WTC11 (cell line): ENCODE results near the gene COL25A1. TPM values are rescaled to one million over a fixed set of nuclear protein-coding genes. Genes with fewer than 3 reads are reported as not detected.

Experiments used
- ATAC-seq: fragments of 200-7000 bp; cut with Tn5 transposase; 2 replicates; pipeline ENCODE4 v1.10.0; 2021; ENCODE audit warnings: mild to moderate bottlenecking, moderate library complexity
- CTCF ChIA-PET: fragments of 300-600 bp; sonication (Branson Sonifier 250); formaldehyde crosslinking; loops from one replicate; lab custom pipeline; 2021; ENCODE audit warnings: antibody characterized with exemption; lab: Charles Lee
- POLR2A ChIA-PET: fragments of 350-600 bp; sonication (Branson Sonifier 250); formaldehyde crosslinking; loops from one replicate; lab custom pipeline; 2021; ENCODE audit warnings: antibody characterized with exemption; lab: Charles Lee
- DNase-seq: peaks from one replicate; pipeline ENCODE4 v3.0.0; 2021; ENCODE audit warnings: low spot score
- H3K27ac Mint-ChIP-seq: 2 replicates; pipeline ENCODE4 v1.8.0; 2021; ENCODE audit warnings: mixed read lengths
- H3K27me3 Mint-ChIP-seq: 2 replicates; pipeline ENCODE4 v1.8.0; 2021; ENCODE audit warnings: low read depth, mild to moderate bottlenecking, moderate library complexity, mixed read lengths
- H3K36me3 Mint-ChIP-seq: 2 replicates; pipeline ENCODE4 v1.8.0; 2021; ENCODE audit warnings: mixed read lengths
- H3K4me1 Mint-ChIP-seq: 2 replicates; pipeline ENCODE4 v1.8.0; 2022; ENCODE audit warnings: mixed read lengths
- H3K4me3 Mint-ChIP-seq: 2 replicates; pipeline ENCODE4 v1.8.0; 2021; ENCODE audit warnings: mild to moderate bottlenecking, moderate library complexity, mixed read lengths
- H3K9me3 Mint-ChIP-seq: 2 replicates; pipeline ENCODE4 v1.8.0; 2021; ENCODE audit warnings: mixed read lengths
- ATF1 ChIP-seq: sonication (generic); formaldehyde crosslinking; IDR thresholded peaks from 2 replicates; pipeline ENCODE4 v1.8.1; 2023; ENCODE audit warnings: mild to moderate bottlenecking, moderate library complexity, missing genetic modification reagents
- CREM ChIP-seq: sonication (generic); formaldehyde crosslinking; IDR thresholded peaks from 2 replicates; pipeline ENCODE4 v1.8.1; 2022; ENCODE audit warnings: mild to moderate bottlenecking, missing genetic modification reagents, moderate library complexity
- ETV6 ChIP-seq: sonication (generic); formaldehyde crosslinking; IDR thresholded peaks from 2 replicates; pipeline ENCODE4 v1.8.1; 2022; ENCODE audit warnings: mild to moderate bottlenecking, missing genetic modification reagents
- GABPB1 ChIP-seq: sonication (generic); formaldehyde crosslinking; IDR thresholded peaks from 2 replicates; pipeline ENCODE4 v1.8.1; 2023; ENCODE audit warnings: mild to moderate bottlenecking, missing genetic modification reagents
- HMGA2 ChIP-seq: fragments of 250-450 bp; sonication (Bioruptor Pico); IDR thresholded peaks from 2 replicates; pipeline ENCODE4 v1.4.0; 2021; ENCODE audit warnings: mild to moderate bottlenecking, moderate library complexity
- JAZF1 ChIP-seq: fragments of 250-450 bp; sonication (Bioruptor Pico); IDR thresholded peaks from 2 replicates; pipeline ENCODE4 v1.9.0; 2021; ENCODE audit warnings: moderate library complexity, mild to moderate bottlenecking, inconsistent platforms
- OVOL2 ChIP-seq: fragments of 250-450 bp; sonication (Bioruptor Pico); IDR thresholded peaks from 2 replicates; pipeline ENCODE4 v1.9.0; 2021; ENCODE audit warnings: mild to moderate bottlenecking, borderline replicate concordance
- RORB ChIP-seq: fragments of 250-450 bp; sonication (Bioruptor Pico); IDR thresholded peaks from 2 replicates; pipeline ENCODE4 v1.9.0; 2021; ENCODE audit warnings: mild to moderate bottlenecking
- SOX15 ChIP-seq: fragments of 250-450 bp; sonication (Bioruptor Pico); IDR thresholded peaks from 2 replicates; pipeline ENCODE4 v1.9.0; 2021; ENCODE audit warnings: mild to moderate bottlenecking
- TEAD1 ChIP-seq: sonication (generic); formaldehyde crosslinking; IDR thresholded peaks from 2 replicates; pipeline ENCODE4 v1.8.0; 2022; ENCODE audit warnings: mild to moderate bottlenecking, missing genetic modification reagents
- TP53 ChIP-seq: sonication (generic); formaldehyde crosslinking; IDR thresholded peaks from 2 replicates; pipeline ENCODE4 v1.8.1; 2023; ENCODE audit warnings: mild to moderate bottlenecking, missing genetic modification reagents
- ZNF219 ChIP-seq: sonication (generic); formaldehyde crosslinking; IDR thresholded peaks from 2 replicates; pipeline ENCODE4 v1.8.0; 2023; ENCODE audit warnings: missing genetic modification reagents, mild to moderate bottlenecking, borderline replicate concordance
- ZNF232 ChIP-seq: sonication (generic); formaldehyde crosslinking; IDR thresholded peaks from 2 replicates; pipeline ENCODE4 v1.8.0; 2022; ENCODE audit warnings: mild to moderate bottlenecking, missing genetic modification reagents
- ZNF317 ChIP-seq: sonication (generic); formaldehyde crosslinking; IDR thresholded peaks from 2 replicates; pipeline ENCODE4 v1.8.1; 2023; ENCODE audit warnings: low read depth, mild to moderate bottlenecking, moderate library complexity, missing genetic modification reagents, borderline replicate concordance
- total RNA-seq: library from RNA; stranded (reverse); gene quantifications from 3 replicates; pipeline ENCODE4 v1.2.3, GENCODE V29; 2021
- TF ChIP-seq, protein P1 (sequence below): sonication (generic); formaldehyde crosslinking; IDR thresholded peaks from 2 replicates; pipeline ENCODE4 v1.8.1; 2022; ENCODE audit warnings: missing genetic modification reagents, borderline replicate concordance
- TF ChIP-seq, protein P2 (sequence below): fragments of 200-600 bp; IDR thresholded peaks from 2 replicates; pipeline ENCODE4 v1.8.0; 2022; ENCODE audit warnings: antibody characterized with exemption
- TF ChIP-seq, protein P3 (sequence below): sonication (generic); formaldehyde crosslinking; IDR thresholded peaks from 2 replicates; pipeline ENCODE4 v1.8.1; 2023; ENCODE audit warnings: mild to moderate bottlenecking, moderate library complexity, missing genetic modification reagents
- TF ChIP-seq, protein P4 (sequence below): sonication (generic); formaldehyde crosslinking; IDR thresholded peaks from 2 replicates; pipeline ENCODE4 v1.8.1; 2023; ENCODE audit warnings: mild to moderate bottlenecking, missing genetic modification reagents, moderate library complexity
- TF ChIP-seq, protein P5 (sequence below): sonication (generic); formaldehyde crosslinking; IDR thresholded peaks from 2 replicates; pipeline ENCODE4 v1.8.0; 2023; ENCODE audit warnings: mild to moderate bottlenecking, missing genetic modification reagents
- TF ChIP-seq, protein P6 (sequence below): sonication (generic); formaldehyde crosslinking; IDR thresholded peaks from 2 replicates; pipeline ENCODE4 v1.8.1; 2022; ENCODE audit warnings: low read depth, mild to moderate bottlenecking, moderate library complexity, missing genetic modification reagents, borderline replicate concordance
- TF ChIP-seq, protein P7 (sequence below): sonication (generic); formaldehyde crosslinking; conservative IDR thresholded peaks from 2 replicates; pipeline ENCODE4 v1.8.1; 2023; ENCODE audit warnings: mild to moderate bottlenecking, low read depth, missing genetic modification reagents, moderate library complexity

COL25A1 gene
- total RNA-seq, 1 experiment from 2014 or later, result 6.6 TPM

DNA sequence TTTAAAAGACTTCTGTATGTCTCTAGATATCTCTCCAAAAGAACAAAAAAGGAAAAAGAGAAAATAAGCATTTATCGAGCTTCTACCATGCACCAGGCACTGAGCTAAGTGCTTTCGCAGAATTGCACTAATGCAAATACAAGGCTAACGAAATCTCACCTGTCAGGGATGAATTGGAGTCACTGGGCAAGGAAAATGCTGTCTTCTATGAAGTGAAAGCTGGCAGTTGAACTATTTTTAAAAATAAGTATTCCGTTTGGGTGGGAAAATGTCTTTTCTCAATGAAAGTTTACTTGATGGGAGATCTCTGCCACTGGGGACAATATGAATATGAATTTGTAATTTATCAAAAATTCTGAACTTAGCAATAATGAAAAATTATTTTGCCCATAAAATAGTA, 47.6 kb downstream of the COL25A1 start:
- ATAC-seq (no peak), DNase-seq (no peak)
- H3K27me3 Mint-ChIP-seq, result no peaks in the 10 kb centered on the region
- H3K27ac Mint-ChIP-seq, result no peak overlapping the region
- no peak overlapping the region for H3K4me3 Mint-ChIP-seq
- H3K36me3 Mint-ChIP-seq, result no peaks in the 10 kb centered on the region
- no peaks in the 10 kb centered on the region for H3K4me1 Mint-ChIP-seq
- no peak for TF ChIP-seq SOX15
- TF ChIP-seq, protein P1, sequence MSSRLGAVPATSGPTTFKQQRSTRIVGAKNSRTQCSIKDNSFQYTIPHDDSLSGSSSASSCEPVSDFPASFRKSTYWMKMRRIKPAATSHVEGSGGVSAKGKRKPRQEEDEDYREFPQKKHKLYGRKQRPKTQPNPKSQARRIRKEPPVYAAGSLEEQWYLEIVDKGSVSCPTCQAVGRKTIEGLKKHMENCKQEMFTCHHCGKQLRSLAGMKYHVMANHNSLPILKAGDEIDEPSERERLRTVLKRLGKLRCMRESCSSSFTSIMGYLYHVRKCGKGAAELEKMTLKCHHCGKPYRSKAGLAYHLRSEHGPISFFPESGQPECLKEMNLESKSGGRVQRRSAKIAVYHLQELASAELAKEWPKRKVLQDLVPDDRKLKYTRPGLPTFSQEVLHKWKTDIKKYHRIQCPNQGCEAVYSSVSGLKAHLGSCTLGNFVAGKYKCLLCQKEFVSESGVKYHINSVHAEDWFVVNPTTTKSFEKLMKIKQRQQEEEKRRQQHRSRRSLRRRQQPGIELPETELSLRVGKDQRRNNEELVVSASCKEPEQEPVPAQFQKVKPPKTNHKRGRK (CRISPR knock-in tag), result no peak
- TF ChIP-seq, protein P2, sequence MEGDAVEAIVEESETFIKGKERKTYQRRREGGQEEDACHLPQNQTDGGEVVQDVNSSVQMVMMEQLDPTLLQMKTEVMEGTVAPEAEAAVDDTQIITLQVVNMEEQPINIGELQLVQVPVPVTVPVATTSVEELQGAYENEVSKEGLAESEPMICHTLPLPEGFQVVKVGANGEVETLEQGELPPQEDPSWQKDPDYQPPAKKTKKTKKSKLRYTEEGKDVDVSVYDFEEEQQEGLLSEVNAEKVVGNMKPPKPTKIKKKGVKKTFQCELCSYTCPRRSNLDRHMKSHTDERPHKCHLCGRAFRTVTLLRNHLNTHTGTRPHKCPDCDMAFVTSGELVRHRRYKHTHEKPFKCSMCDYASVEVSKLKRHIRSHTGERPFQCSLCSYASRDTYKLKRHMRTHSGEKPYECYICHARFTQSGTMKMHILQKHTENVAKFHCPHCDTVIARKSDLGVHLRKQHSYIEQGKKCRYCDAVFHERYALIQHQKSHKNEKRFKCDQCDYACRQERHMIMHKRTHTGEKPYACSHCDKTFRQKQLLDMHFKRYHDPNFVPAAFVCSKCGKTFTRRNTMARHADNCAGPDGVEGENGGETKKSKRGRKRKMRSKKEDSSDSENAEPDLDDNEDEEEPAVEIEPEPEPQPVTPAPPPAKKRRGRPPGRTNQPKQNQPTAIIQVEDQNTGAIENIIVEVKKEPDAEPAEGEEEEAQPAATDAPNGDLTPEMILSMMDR, result no peak
- TF ChIP-seq, protein P3, sequence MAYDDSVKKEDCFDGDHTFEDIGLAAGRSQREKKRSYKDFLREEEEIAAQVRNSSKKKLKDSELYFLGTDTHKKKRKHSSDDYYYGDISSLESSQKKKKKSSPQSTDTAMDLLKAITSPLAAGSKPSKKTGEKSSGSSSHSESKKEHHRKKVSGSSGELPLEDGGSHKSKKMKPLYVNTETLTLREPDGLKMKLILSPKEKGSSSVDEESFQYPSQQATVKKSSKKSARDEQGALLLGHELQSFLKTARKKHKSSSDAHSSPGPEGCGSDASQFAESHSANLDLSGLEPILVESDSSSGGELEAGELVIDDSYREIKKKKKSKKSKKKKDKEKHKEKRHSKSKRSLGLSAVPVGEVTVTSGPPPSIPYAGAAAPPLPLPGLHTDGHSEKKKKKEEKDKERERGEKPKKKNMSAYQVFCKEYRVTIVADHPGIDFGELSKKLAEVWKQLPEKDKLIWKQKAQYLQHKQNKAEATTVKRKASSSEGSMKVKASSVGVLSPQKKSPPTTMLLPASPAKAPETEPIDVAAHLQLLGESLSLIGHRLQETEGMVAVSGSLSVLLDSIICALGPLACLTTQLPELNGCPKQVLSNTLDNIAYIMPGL (CRISPR knock-in tag), result no peak
- no peak for TF ChIP-seq ETV6
- POLR2A ChIA-PET, result interaction anchor here (0.6 kb wide), 1 partner anchor 157 kb away, joined by 6 read pairs; no protein-coding TSS in a partner anchor
- CTCF ChIA-PET, result no interaction called here
- no peaks in the 10 kb centered on the region for H3K9me3 Mint-ChIP-seq

DNA sequence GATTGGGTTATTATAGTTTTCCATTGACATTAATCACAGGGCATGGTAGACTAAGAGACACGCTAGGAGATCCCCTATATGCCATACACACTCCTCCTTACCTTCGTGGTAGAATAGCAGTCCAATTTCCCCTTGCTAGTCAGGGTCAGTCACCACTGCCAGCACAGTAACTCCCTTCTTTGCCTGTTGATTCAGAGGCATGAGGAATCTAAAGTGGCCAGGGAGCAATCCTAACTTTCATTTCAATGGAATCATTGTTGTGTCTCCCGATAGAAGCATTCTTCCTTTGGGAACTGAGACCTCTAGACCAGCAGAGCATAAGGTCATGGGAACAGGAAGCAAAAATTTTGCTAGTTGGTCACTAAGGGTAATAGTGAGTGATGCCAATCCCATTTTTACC, 51.1 kb downstream of the COL25A1 start:
- DNase-seq (no peak), ATAC-seq (no peak)
- no peaks in the 10 kb centered on the region for H3K36me3 Mint-ChIP-seq
- no peak overlapping the region for H3K4me3 Mint-ChIP-seq
- POLR2A ChIA-PET, result no interaction called here
- H3K4me1 Mint-ChIP-seq, result no peaks in the 10 kb centered on the region
- H3K9me3 Mint-ChIP-seq, result no peaks in the 10 kb centered on the region
- H3K27me3 Mint-ChIP-seq, result no peaks in the 10 kb centered on the region
- CTCF ChIA-PET, result no interaction called here
- no peak overlapping the region for H3K27ac Mint-ChIP-seq
- no peak for TF ChIP-seq HMGA2 (CRISPR knock-in tag)
- no peak for TF ChIP-seq JAZF1 (CRISPR knock-in tag)
- TF ChIP-seq RORB (CRISPR knock-in tag), result no peak
- TF ChIP-seq GABPB1 (CRISPR knock-in tag), result no peak
- TF ChIP-seq, protein P2, result no peak
- TF ChIP-seq TP53 (CRISPR knock-in tag), result no peak
- TF ChIP-seq, protein P4, sequence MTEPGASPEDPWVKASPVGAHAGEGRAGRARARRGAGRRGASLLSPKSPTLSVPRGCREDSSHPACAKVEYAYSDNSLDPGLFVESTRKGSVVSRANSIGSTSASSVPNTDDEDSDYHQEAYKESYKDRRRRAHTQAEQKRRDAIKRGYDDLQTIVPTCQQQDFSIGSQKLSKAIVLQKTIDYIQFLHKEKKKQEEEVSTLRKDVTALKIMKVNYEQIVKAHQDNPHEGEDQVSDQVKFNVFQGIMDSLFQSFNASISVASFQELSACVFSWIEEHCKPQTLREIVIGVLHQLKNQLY (CRISPR knock-in tag), result no peak
- TF ChIP-seq, protein P5, sequence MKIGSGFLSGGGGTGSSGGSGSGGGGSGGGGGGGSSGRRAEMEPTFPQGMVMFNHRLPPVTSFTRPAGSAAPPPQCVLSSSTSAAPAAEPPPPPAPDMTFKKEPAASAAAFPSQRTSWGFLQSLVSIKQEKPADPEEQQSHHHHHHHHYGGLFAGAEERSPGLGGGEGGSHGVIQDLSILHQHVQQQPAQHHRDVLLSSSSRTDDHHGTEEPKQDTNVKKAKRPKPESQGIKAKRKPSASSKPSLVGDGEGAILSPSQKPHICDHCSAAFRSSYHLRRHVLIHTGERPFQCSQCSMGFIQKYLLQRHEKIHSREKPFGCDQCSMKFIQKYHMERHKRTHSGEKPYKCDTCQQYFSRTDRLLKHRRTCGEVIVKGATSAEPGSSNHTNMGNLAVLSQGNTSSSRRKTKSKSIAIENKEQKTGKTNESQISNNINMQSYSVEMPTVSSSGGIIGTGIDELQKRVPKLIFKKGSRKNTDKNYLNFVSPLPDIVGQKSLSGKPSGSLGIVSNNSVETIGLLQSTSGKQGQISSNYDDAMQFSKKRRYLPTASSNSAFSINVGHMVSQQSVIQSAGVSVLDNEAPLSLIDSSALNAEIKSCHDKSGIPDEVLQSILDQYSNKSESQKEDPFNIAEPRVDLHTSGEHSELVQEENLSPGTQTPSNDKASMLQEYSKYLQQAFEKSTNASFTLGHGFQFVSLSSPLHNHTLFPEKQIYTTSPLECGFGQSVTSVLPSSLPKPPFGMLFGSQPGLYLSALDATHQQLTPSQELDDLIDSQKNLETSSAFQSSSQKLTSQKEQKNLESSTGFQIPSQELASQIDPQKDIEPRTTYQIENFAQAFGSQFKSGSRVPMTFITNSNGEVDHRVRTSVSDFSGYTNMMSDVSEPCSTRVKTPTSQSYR (CRISPR knock-in tag), result no peak
- TF ChIP-seq CREM (CRISPR knock-in tag), result no peak
- no peak for TF ChIP-seq OVOL2 (CRISPR knock-in tag)
- TF ChIP-seq ZNF232 (CRISPR knock-in tag), result no peak
- TF ChIP-seq, protein P6, sequence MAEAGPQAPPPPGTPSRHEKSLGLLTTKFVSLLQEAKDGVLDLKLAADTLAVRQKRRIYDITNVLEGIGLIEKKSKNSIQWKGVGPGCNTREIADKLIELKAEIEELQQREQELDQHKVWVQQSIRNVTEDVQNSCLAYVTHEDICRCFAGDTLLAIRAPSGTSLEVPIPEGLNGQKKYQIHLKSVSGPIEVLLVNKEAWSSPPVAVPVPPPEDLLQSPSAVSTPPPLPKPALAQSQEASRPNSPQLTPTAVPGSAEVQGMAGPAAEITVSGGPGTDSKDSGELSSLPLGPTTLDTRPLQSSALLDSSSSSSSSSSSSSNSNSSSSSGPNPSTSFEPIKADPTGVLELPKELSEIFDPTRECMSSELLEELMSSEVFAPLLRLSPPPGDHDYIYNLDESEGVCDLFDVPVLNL, result no peak
- no peak for TF ChIP-seq ATF1
- no peak for TF ChIP-seq TEAD1 (CRISPR knock-in tag)
- TF ChIP-seq ZNF219 (CRISPR knock-in tag), result no peak
- TF ChIP-seq, protein P7, sequence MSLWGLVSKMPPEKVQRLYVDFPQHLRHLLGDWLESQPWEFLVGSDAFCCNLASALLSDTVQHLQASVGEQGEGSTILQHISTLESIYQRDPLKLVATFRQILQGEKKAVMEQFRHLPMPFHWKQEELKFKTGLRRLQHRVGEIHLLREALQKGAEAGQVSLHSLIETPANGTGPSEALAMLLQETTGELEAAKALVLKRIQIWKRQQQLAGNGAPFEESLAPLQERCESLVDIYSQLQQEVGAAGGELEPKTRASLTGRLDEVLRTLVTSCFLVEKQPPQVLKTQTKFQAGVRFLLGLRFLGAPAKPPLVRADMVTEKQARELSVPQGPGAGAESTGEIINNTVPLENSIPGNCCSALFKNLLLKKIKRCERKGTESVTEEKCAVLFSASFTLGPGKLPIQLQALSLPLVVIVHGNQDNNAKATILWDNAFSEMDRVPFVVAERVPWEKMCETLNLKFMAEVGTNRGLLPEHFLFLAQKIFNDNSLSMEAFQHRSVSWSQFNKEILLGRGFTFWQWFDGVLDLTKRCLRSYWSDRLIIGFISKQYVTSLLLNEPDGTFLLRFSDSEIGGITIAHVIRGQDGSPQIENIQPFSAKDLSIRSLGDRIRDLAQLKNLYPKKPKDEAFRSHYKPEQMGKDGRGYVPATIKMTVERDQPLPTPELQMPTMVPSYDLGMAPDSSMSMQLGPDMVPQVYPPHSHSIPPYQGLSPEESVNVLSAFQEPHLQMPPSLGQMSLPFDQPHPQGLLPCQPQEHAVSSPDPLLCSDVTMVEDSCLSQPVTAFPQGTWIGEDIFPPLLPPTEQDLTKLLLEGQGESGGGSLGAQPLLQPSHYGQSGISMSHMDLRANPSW, result no peak
- TF ChIP-seq ZNF317 (CRISPR knock-in tag), result no peak
